Fibroblast of mammary gland (primary cell): Measurements from ENCODE around the gene ATP11A.

Experiments
- DNase-seq: peaks from one replicate; pipeline ENCODE4 v3.0.0-alpha.2; 2010; ENCODE audit warnings: low read depth
- H3K4me3 ChIP-seq: 2 replicates; pipeline ENCODE4 v1.5.1; 2011; ENCODE audit warnings: low read depth, mild to moderate bottlenecking, low read length, moderate library complexity; ENCODE audit not compliant: control insufficient read depth
- TF ChIP-seq, protein P1 (sequence below): conservative IDR thresholded peaks from 2 replicates; pipeline ENCODE4 v1.5.1; 2011; ENCODE audit warnings: low read depth, low read length, inconsistent platforms; ENCODE audit not compliant: control insufficient read depth, insufficient read depth

Gene ATP11A

DNA sequence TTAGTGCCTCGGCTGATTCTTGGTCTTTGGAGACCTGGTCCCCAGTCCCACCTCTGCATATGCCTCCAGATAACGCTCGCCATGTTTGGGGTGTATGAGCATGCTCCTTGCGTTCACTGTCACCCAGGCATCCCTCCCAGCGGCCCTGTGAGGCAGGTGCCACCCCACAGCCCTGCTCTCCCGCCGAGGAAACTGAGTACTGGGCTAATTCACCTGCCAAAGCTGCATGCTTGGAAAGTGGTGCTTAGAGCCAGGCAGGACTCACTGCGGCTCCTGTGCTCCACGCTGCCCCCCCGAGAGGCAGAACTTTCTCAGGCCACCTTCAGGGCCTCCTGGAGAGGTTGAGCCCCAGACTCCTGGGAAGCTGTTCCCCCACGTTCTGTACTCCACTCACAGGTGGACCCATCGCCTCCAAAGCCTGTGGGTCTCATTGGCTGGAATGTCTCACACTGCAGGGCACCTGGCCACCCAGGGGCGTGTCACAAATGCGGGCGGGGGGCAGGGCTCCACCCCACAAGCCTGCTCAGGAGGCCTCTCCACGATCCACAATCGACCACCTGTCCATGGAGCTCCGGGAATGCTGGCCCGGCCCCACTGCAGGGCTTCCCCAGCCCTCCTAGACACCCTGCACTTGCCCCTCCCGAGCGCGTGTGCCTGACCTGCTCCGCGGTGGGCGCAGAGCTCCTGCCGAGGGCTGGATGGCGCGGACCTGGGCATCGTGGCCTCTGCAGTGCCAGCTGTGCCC is 64.6 kb downstream of the ATP11A start:
- no peak for DNase-seq
- TF ChIP-seq, protein P1, sequence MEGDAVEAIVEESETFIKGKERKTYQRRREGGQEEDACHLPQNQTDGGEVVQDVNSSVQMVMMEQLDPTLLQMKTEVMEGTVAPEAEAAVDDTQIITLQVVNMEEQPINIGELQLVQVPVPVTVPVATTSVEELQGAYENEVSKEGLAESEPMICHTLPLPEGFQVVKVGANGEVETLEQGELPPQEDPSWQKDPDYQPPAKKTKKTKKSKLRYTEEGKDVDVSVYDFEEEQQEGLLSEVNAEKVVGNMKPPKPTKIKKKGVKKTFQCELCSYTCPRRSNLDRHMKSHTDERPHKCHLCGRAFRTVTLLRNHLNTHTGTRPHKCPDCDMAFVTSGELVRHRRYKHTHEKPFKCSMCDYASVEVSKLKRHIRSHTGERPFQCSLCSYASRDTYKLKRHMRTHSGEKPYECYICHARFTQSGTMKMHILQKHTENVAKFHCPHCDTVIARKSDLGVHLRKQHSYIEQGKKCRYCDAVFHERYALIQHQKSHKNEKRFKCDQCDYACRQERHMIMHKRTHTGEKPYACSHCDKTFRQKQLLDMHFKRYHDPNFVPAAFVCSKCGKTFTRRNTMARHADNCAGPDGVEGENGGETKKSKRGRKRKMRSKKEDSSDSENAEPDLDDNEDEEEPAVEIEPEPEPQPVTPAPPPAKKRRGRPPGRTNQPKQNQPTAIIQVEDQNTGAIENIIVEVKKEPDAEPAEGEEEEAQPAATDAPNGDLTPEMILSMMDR = no peak
- no peak overlapping the region for H3K4me3 ChIP-seq

DNA sequence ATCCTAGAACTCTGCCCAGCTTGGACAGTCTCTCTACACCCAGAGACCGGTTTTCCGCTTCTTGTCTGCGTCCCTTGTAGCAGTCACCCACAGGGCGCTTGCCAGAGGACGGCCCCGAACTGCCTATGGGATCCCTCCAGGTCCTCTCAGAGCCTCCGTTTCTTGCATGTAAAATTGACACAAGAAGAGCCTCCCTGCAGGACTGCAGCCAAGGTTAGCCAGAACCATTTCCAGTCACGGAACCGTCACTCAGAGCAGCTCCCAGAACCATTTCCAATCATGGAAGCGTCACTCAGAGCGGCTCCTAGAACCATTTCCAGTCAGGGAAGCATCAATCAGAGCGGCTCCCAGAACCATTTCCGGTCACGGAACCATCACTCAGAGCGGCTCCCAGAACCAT is 65.5 kb downstream of the ATP11A start:
- TF ChIP-seq, protein P1 = no peak
- H3K4me3 ChIP-seq = no peak overlapping the region
- DNase-seq = no peak

DNA sequence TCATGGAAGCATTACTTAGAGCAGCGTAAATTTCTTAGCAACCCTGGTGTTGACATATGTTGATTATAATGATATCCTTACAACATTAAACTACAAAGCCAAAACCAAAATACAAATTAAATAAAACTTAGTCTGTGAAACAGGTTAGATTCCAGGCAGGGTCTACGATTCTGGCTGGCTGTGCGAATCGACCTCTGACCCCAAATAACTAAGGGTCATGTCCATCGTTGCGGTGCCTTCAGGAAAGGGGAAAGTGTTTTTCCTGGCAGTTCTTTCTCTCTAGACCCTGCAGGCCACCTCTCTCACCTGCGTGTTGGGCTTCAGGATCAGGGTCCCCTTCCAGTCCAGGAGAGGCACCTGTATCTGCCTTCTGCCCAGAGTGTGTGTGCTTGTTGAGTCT is 66.2 kb downstream of the ATP11A start:
- no peak for DNase-seq
- TF ChIP-seq, protein P1 = no peak
- no peak overlapping the region for H3K4me3 ChIP-seq

DNA sequence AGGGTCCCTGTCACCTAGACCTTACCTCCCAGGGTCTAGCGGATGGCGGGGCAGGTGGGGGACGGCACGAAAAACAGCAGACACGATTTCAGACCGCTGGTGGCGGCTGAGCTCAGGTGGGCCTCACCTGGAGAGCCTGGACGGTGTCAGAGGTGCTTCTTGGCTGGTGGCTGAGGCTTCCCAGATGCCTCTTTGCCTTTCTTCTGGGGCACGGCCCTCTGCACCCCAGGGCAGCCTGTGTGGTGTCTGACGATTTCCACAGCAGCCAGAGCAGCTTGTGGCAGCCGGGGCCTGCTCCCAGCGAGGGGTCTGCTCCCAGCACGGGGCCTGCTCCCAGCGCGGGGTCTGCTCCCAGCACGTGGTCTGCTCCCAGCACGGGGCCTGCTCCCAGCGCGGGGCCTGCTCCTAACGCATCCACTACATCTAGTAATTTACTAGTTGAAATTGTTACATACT is 66.7 kb downstream of the ATP11A start:
- no peak overlapping the region for H3K4me3 ChIP-seq
- TF ChIP-seq, protein P1 = no peak
- DNase-seq = no peak

DNA sequence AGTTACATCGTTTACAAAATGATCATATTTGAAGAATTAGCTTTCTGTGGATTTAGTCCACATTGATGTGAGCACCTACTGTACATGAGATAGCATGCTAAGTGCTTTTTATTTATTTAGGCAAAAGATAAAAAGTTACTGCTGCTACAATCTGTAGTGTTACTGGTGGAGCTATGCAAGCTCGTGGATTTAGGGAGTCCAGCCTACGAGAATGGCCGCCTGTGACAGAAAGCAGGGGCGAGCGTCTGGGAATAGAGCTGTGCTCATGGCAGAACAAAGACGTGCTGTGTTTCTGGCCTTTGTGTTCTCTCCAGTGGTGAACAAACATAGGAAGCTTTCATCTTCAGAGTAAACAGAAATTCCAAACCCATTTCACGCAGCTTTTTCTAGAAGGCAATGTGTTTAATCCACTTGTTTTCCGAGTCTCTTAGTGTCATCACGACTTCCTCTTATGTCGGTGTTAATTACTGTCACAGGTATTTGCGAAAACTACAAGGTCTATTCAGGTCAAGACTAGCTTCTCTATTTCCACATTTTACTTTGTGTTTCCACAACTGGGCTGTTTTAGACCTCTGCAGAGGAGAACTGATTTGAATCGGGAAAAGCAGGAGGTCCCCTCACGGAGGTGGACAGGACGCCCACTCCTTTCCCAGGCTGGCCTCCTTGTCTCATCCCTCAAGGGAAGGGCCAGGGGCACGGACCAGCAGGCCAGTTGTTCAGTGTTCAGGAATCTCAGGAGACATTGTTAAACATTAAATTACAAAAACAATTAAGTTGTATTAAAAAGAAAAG is 67.3 kb downstream of the ATP11A start:
- TF ChIP-seq, protein P1 = no peak
- no peak overlapping the region for H3K4me3 ChIP-seq
- peak; percentile 45 for DNase-seq

DNA sequence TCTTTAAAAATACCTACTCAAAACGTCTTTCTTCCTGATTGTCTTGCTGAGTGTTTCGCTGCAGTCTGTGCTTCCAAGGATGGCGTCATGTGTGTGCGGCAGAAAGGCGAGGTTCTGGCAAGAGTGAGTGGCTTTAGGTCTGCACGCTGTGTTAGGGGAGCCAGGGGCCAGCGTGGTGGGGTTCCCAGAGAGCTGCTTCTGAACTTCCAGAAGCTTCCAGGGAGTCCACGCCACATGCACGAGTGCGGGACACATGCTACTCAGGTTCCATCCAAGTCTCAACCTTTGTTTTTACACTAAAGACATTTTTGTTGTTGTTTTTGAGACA is 67.9 kb downstream of the ATP11A start:
- no peak overlapping the region for H3K4me3 ChIP-seq
- TF ChIP-seq, protein P1 = no peak
- DNase-seq = peak; percentile 28

DNA sequence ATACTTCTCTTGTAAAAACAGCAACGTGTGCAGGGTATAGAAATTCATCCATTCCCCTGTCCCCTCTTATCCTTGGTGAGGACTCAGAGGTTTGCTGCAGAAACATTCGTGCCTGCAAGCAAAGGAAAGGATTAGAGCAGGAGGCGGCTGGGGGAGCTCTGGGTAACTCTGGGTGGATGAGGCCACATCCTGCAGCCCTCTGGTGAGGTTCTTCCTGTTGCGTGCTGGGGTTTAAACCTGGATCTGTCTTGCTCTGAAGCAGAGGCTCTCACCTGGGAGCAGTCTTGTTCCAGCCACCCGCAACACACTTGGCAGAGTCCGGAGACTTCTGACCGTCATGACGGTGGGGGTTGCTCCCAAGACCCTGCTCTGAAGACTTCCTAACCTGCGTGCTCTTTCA is 69.2 kb downstream of the ATP11A start:
- TF ChIP-seq, protein P1 = no peak
- H3K4me3 ChIP-seq = no peak overlapping the region
- DNase-seq = no peak
